Epithelial cell of esophagus (primary cell): ENCODE measurements around the gene FAM20C.

ENCODE experiments used
- DNase-seq: peaks from one replicate; pipeline ENCODE4 v3.0.0; 2010; ENCODE audit warnings: low read depth
- H3K4me3 ChIP-seq: 2 replicates; pipeline ENCODE4 v1.5.1; 2011; ENCODE audit warnings: mild to moderate bottlenecking, low read length, control low read depth
- CTCF ChIP-seq: IDR thresholded peaks from 2 replicates; pipeline ENCODE4 v1.5.1; 2011; ENCODE audit warnings: low read depth, mild to moderate bottlenecking, low read length, control low read depth, inconsistent platforms; ENCODE audit not compliant: insufficient read depth; ENCODE audit errors: missing control alignments

The FAM20C gene

GRCh38 chr7:213324-213993 is 21.1 kb downstream of the FAM20C start:
- H3K4me3 ChIP-seq: no peak overlapping the region
- TF ChIP-seq CTCF: no peak
- no peak for DNase-seq

- peak; percentile 70 for DNase-seq
- TF ChIP-seq CTCF: no peak
- H3K4me3 ChIP-seq: no peak overlapping the region
Observed at GRCh38 chr7:214410-215212, 22.2 kb downstream of the FAM20C start.

- no peak for TF ChIP-seq CTCF
- no peak overlapping the region for H3K4me3 ChIP-seq
- DNase-seq: no peak
Observed at GRCh38 chr7:216360-217300, 24.3 kb downstream of the FAM20C start.

GRCh38 chr7:217781-218180 is 25.4 kb downstream of the FAM20C start:
- no peak for TF ChIP-seq CTCF
- no peak overlapping the region for H3K4me3 ChIP-seq
- no peak for DNase-seq

GRCh38 chr7:218316-218715 is 25.9 kb downstream of the FAM20C start:
- no peak for TF ChIP-seq CTCF
- no peak for DNase-seq
- no peak overlapping the region for H3K4me3 ChIP-seq

- DNase-seq: no peak
- no peak overlapping the region for H3K4me3 ChIP-seq
- TF ChIP-seq CTCF: no peak
Observed at GRCh38 chr7:218896-219580, 26.7 kb downstream of the FAM20C start.
